NCI-H146 treated with DMSO at 0.1 percent for 48 hours (cell line): ENCODE data around the gene ACTN4.

Source experiments
- DNase-seq: peaks from one replicate; lab custom pipeline; 2025; ENCODE audit not compliant: unreplicated experiment; lab: John Stamatoyannopoulos, UW

ACTN4 gene

GRCh38 chr19:38693380-38694223 is 46.2 kb downstream of the ACTN4 start:
- DNase-seq, result no peak

- no peak for DNase-seq
Observed at GRCh38 chr19:38695317-38695683, 47.9 kb downstream of the ACTN4 start.

- no peak for DNase-seq
Observed at GRCh38 chr19:38695832-38696728, 48.6 kb downstream of the ACTN4 start.

- no peak for DNase-seq
Observed at GRCh38 chr19:38696729-38697055, 49.2 kb downstream of the ACTN4 start.

GRCh38 chr19:38697197-38697596 is 49.7 kb downstream of the ACTN4 start:
- no peak for DNase-seq

GRCh38 chr19:38697641-38698071 is 50.2 kb downstream of the ACTN4 start:
- no peak for DNase-seq

- DNase-seq, result no peak
Observed at GRCh38 chr19:38698225-38699026, 51.0 kb downstream of the ACTN4 start.

- no peak for DNase-seq
Observed at GRCh38 chr19:38699027-38699346, 51.5 kb downstream of the ACTN4 start.

- no peak for DNase-seq
Observed at GRCh38 chr19:38699647-38700349, 52.3 kb downstream of the ACTN4 start.

- DNase-seq, result no peak
Observed at GRCh38 chr19:38700350-38700901, 53.0 kb downstream of the ACTN4 start.

GRCh38 chr19:38700902-38701454 is 53.5 kb downstream of the ACTN4 start:
- no peak for DNase-seq

GRCh38 chr19:38701455-38702063 is 54.1 kb downstream of the ACTN4 start:
- DNase-seq, result no peak

- no peak for DNase-seq
Observed at GRCh38 chr19:38702278-38702677, 54.8 kb downstream of the ACTN4 start.

- no peak for DNase-seq
Observed at GRCh38 chr19:38703509-38703908, 56.1 kb downstream of the ACTN4 start.

GRCh38 chr19:38704488-38705026 is 57.1 kb downstream of the ACTN4 start:
- DNase-seq, result no peak

GRCh38 chr19:38705197-38706019 is 58.0 kb downstream of the ACTN4 start:
- no peak for DNase-seq

- no peak for DNase-seq
Observed at GRCh38 chr19:38706792-38707511, 59.5 kb downstream of the ACTN4 start.

- DNase-seq, result no peak
Observed at GRCh38 chr19:38707512-38708114, 60.2 kb downstream of the ACTN4 start.
